ENCODE results near the gene EFS. TPM values are rescaled to one million over a fixed set of nuclear protein-coding genes. Genes with fewer than 3 reads are reported as not detected.

EFS gene
- total and polyA plus RNA-seq, 10 of the 15 experiments (the other 5 are each of a cell fraction or from before 2014, with no cell fraction given), result 0.08 TPM; not detected in 9

DNA sequence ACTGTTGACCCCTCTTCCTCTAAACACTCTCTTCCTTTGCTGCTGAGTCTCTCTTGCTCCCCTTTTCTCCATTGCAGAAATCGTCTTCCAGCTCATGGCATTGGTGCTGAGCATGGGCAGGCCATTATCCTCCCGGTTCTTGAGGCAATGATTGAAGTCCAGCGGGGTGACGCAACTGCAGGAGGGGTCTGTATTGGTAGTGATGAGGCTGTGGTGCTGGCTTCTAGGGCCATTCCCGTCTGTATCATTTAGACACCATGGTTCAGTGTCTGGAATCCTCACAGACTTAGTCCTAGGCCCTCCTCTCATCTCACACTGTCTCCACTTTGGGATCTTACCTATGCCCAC lies 11.6 kb downstream of the EFS start:
- BruUV-seq (replicated peaks), result no TSS peak
- no peaks in the 10 kb centered on the region for H3K4me1 ChIP-seq (ENCODE audit: control insufficient read depth, insufficient read depth, low read length)
- no peaks in the 10 kb centered on the region for H3K36me3 ChIP-seq (ENCODE audit: control insufficient read depth in 2 of 2, insufficient read depth in 2 of 2, low read length in 1 of 2)
- WGBS (ENCODE audit: insufficient coverage, insufficient replicate concordance, low lambda C conversion rate, missing lambda C conversion rate), result 39% methylated on average over 5 of the region's 5 CpGs
- TF ChIP-seq BACH1 (IDR thresholded peaks at IDR 0.05; ENCODE audit: borderline replicate concordance), result no peak
- no peak for TF ChIP-seq SRF (IDR thresholded peaks at IDR 0.05; ENCODE audit: low read depth in 2 of 2, low read length in 2 of 2)
- no peak for TF ChIP-seq FOXM1 (IDR thresholded peaks at IDR 0.05; ENCODE audit: low read depth, low read length)
- no peak for TF ChIP-seq NFYB (IDR thresholded peaks at IDR 0.05; ENCODE audit: insufficient read depth, low read depth, low read length)
- TF ChIP-seq ZSCAN29 (IDR thresholded peaks at IDR 0.05), result no peak
- no peak for TF ChIP-seq SIN3A (IDR thresholded peaks at IDR 0.05; ENCODE audit: low read depth, low read length)
- no peak for TF ChIP-seq E2F8 (IDR thresholded peaks at IDR 0.05; ENCODE audit: low read depth, partially characterized antibody)
- TF ChIP-seq POU2F2 (IDR thresholded peaks at IDR 0.05; ENCODE audit: borderline replicate concordance, low read depth, low read length), result no peak
- TF ChIP-seq IKZF1 (conservative IDR thresholded peaks at IDR 0.05), result no peak
- no peak for TF ChIP-seq RAD51 (IDR thresholded peaks at IDR 0.05)
- no peak for TF ChIP-seq NFIC (IDR thresholded peaks at IDR 0.05; ENCODE audit: low read depth, low read length)
- TF ChIP-seq, protein P1, sequence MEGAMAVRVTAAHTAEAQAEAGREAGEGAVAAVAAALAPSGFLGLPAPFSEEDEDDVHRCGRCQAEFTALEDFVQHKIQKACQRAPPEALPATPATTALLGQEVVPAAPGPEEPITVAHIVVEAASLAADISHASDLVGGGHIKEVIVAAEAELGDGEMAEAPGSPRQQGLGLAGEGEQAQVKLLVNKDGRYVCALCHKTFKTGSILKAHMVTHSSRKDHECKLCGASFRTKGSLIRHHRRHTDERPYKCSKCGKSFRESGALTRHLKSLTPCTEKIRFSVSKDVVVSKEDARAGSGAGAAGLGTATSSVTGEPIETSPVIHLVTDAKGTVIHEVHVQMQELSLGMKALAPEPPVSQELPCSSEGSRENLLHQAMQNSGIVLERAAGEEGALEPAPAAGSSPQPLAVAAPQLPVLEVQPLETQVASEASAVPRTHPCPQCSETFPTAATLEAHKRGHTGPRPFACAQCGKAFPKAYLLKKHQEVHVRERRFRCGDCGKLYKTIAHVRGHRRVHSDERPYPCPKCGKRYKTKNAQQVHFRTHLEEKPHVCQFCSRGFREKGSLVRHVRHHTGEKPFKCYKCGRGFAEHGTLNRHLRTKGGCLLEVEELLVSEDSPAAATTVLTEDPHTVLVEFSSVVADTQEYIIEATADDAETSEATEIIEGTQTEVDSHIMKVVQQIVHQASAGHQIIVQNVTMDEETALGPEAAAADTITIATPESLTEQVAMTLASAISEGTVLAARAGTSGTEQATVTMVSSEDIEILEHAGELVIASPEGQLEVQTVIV (IDR thresholded peaks at IDR 0.05; ENCODE audit: borderline replicate concordance, partially characterized antibody), result no peak
- no peak overlapping the region for H3K4me3 ChIP-seq
- ATAC-seq (no peak), FAIRE-seq (no peak), DNase-seq (ENCODE audit: low read depth, low spot score) (no peak)
- H4K20me1 ChIP-seq (ENCODE audit: control insufficient read depth, insufficient read depth), result no peaks in the 10 kb centered on the region
- in situ Hi-C loops (cut with MboI), result no loop called here
- SMC1A ChIA-PET (ENCODE audit: uncharacterized antibody, unreplicated experiment), result no interaction called here
- CTCF ChIA-PET, result no interaction called here
- H3K27me3 ChIP-seq (replicated peaks in 1 of 2; ENCODE audit: control insufficient read depth in 2 of 2, insufficient read depth in 2 of 2, low read length in 1 of 2), result peaks cover 7 to 11% of the 10 kb centered on the region in 2 experiments
- intact Hi-C loops (cut with micrococcal nuclease; ENCODE audit: unreplicated experiment), result no loop called here
- H3K4me2 ChIP-seq (ENCODE audit: control insufficient read depth, insufficient read depth), result no peak overlapping the region
- no peaks in the 10 kb centered on the region for H3K79me2 ChIP-seq (ENCODE audit: control insufficient read depth, insufficient read depth, low read length)
- POLR2A ChIA-PET, result no interaction called here
- no peak overlapping the region for H3K27ac ChIP-seq (ENCODE audit: control insufficient read depth, insufficient read depth)
- H3K9ac ChIP-seq (ENCODE audit: control insufficient read depth, insufficient read depth, low read length), result no peak overlapping the region
- RAD21 ChIA-PET (ENCODE audit: unreplicated experiment), result no interaction called here
- no peaks in the 10 kb centered on the region for H3K9me3 ChIP-seq (replicated peaks; ENCODE audit: control insufficient read depth, insufficient read depth, low read length)
- H2AFZ ChIP-seq (ENCODE audit: control insufficient read depth, low read depth, low read length), result no peak overlapping the region
